HepG2 (cell line): ENCODE measurements around the gene NOCT. TPM values are rescaled to one million over a fixed set of nuclear protein-coding genes. Genes with fewer than 3 reads are reported as not detected.

Source experiments
- AGO2 ChIP-seq: fragments of 200-400 bp; formaldehyde crosslinking; optimal IDR thresholded peaks from 2 replicates; pipeline ENCODE3; 2017; ENCODE audit warnings: mild to moderate bottlenecking, low read depth, low read length, moderate library complexity
- FOXK2 ChIP-seq: fragments of 450-650 bp; IDR thresholded peaks from 2 replicates; pipeline ENCODE4 v1.6.1; 2016
- NFATC3 ChIP-seq: sonication (generic); formaldehyde crosslinking; IDR thresholded peaks from 2 replicates; pipeline ENCODE4 v1.5.1; 2020; ENCODE audit warnings: mild to moderate bottlenecking, missing genetic modification reagents
- NPAS2 ChIP-seq: sonication (generic); formaldehyde crosslinking; IDR thresholded peaks from 2 replicates; pipeline ENCODE4 v1.8.0; 2022; ENCODE audit warnings: mild to moderate bottlenecking, missing genetic modification reagents, borderline replicate concordance
- PITX1 ChIP-seq: sonication (generic); formaldehyde crosslinking; IDR thresholded peaks from 2 replicates; pipeline ENCODE4 v1.5.1; 2020; ENCODE audit warnings: mild to moderate bottlenecking, missing genetic modification reagents
- RBAK ChIP-seq: sonication (generic); formaldehyde crosslinking; IDR thresholded peaks from 2 replicates; pipeline ENCODE4 v1.5.1; 2020; ENCODE audit warnings: mild to moderate bottlenecking, missing genetic modification reagents
- SP2 ChIP-seq: sonication (generic); formaldehyde crosslinking; IDR thresholded peaks from 2 replicates; pipeline ENCODE4 v1.5.1; 2020; ENCODE audit warnings: mild to moderate bottlenecking, missing genetic modification reagents
- ZBTB44 ChIP-seq: sonication (generic); formaldehyde crosslinking; IDR thresholded peaks from 2 replicates; pipeline ENCODE4 v1.4.0; 2020; ENCODE audit warnings: missing genetic modification reagents
- ZFY ChIP-seq: sonication (generic); formaldehyde crosslinking; IDR thresholded peaks from 2 replicates; pipeline ENCODE4 v1.4.0; 2020; ENCODE audit warnings: missing genetic modification reagents
- ZNF205 ChIP-seq: IDR thresholded peaks from 2 replicates; pipeline ENCODE4 v1.6.1; 2018; ENCODE audit warnings: missing biosample characterization, missing genetic modification reagents
- ZNF296 ChIP-seq: sonication (generic); formaldehyde crosslinking; conservative IDR thresholded peaks from 2 replicates; pipeline ENCODE4 v1.5.0; 2020; ENCODE audit warnings: mild to moderate bottlenecking, missing genetic modification reagents
- ZNF441 ChIP-seq: sonication (generic); formaldehyde crosslinking; IDR thresholded peaks from 2 replicates; pipeline ENCODE4 v1.7.0; 2021; ENCODE audit warnings: missing genetic modification reagents, borderline replicate concordance
- ZNF512B ChIP-seq: sonication (generic); formaldehyde crosslinking; IDR thresholded peaks from 2 replicates; pipeline ENCODE4 v1.5.1; 2020; ENCODE audit warnings: missing genetic modification reagents, mild to moderate bottlenecking, borderline replicate concordance
- ZNF605 ChIP-seq: sonication (generic); formaldehyde crosslinking; IDR thresholded peaks from 2 replicates; pipeline ENCODE4 v1.8.0; 2022; ENCODE audit warnings: mild to moderate bottlenecking, missing genetic modification reagents
- ZNF619 ChIP-seq: sonication (generic); formaldehyde crosslinking; IDR thresholded peaks from 2 replicates; pipeline ENCODE4 v1.4.0; 2020; ENCODE audit warnings: mild to moderate bottlenecking, missing genetic modification reagents
- polyA plus RNA-seq, 8 experiments: library from polyadenylated mRNA; depleted of rRNA in 3 of 8; stranded (reverse) in 7 of 8; unstranded in 1 of 8; fragments of >200 nt; fragmentation: Illumina TruSeq in 4 of 8; extraction: Trizol in 4 of 8; gene quantifications; 2 replicates each; pipeline versions ENCODE4 v1.2.1 to v1.2.3, GENCODE V29; 2011 to 2016; ENCODE audit warnings: low read depth in 4 of 8, missing spikeins in 1 of 8, mixed read lengths in 1 of 8; ENCODE audit not compliant: insufficient read depth in 1 of 8
- total RNA-seq, 5 experiments: library from RNA; depleted of rRNA; stranded (reverse); fragments of >200 nt; fragmentation: Illumina TruSeq; extraction: Trizol; gene quantifications; 2 replicates each; pipeline ENCODE4 v1.2.3, GENCODE V29; 2016; ENCODE audit warnings: low read depth in 1 of 5
- TF ChIP-seq, protein P1 (sequence below): sonication (generic); formaldehyde crosslinking; IDR thresholded peaks from 2 replicates; pipeline ENCODE4 v1.4.0; 2020; ENCODE audit warnings: missing genetic modification reagents

Gene NOCT
- total and polyA plus RNA-seq, 2 of the 13 experiments (the other 11 are each of a cell fraction or from before 2014, with no cell fraction given): 3.6 to 13.1 TPM

DNA sequence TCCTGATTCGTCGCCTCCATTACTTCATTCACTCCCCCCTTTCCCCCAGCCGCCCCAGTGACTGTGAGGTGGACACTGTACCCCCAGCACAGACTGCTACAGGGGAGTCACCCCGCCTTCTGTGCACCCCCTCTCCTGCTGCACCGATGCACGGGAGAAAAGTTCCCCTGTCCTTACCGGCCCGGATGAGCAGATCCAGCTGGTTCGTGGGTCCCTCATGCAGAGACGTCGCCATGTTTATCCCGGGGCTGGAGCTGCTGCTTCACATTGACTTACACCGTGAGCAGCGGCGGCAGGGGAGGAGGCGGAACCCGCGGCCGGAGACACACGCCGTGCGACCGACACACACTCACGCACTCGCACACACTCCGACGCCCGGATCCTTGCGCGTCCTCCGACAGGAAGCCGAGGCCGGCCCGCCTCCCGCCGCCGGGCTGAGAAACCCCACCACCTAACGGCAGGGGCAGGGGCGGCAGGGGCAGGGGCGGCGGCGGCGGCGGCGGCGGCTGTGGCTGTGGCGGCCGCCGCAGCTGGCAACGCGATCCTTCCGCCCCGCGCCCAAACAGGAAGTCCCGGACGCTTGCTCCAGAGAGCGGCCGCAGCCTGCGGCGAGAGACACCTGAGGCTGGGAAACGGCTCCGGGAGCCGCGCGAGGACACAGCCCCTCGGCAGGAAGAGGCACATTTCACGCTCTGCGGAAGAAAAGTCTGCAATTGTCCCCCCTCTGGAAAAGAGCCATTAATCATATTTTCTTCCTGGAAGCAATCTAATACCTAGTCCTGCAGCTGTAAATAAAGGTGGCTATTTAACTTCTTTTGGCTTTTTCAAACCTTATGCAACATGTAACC lies 68.6 kb downstream of the NOCT start (continued):
- TF ChIP-seq ZNF512B (CRISPR knock-in tag) (no peak), PITX1 (CRISPR knock-in tag) (no peak), AGO2 (peak; percentile 72), ZNF205 (CRISPR knock-in tag) (peak; percentile 29; the same call in 1 of the 2 replicates), NFATC3 (CRISPR knock-in tag) (no peak), NPAS2 (CRISPR knock-in tag) (no peak), ZBTB44 (CRISPR knock-in tag) (no peak), ZFY (peak; percentile 45; the same call in 1 of the 2 replicates), ZNF619 (CRISPR knock-in tag) (no peak), ZNF605 (CRISPR knock-in tag) (no peak), RBAK (CRISPR knock-in tag) (no peak), FOXK2 (no peak; the same call in 1 of the 2 replicates), SP2 (CRISPR knock-in tag) (peak; percentile 77), ZNF296 (CRISPR knock-in tag) (no peak), ZNF441 (CRISPR knock-in tag) (peak; percentile 62; the same call in 1 of the 2 replicates)
- TF ChIP-seq, protein P1, sequence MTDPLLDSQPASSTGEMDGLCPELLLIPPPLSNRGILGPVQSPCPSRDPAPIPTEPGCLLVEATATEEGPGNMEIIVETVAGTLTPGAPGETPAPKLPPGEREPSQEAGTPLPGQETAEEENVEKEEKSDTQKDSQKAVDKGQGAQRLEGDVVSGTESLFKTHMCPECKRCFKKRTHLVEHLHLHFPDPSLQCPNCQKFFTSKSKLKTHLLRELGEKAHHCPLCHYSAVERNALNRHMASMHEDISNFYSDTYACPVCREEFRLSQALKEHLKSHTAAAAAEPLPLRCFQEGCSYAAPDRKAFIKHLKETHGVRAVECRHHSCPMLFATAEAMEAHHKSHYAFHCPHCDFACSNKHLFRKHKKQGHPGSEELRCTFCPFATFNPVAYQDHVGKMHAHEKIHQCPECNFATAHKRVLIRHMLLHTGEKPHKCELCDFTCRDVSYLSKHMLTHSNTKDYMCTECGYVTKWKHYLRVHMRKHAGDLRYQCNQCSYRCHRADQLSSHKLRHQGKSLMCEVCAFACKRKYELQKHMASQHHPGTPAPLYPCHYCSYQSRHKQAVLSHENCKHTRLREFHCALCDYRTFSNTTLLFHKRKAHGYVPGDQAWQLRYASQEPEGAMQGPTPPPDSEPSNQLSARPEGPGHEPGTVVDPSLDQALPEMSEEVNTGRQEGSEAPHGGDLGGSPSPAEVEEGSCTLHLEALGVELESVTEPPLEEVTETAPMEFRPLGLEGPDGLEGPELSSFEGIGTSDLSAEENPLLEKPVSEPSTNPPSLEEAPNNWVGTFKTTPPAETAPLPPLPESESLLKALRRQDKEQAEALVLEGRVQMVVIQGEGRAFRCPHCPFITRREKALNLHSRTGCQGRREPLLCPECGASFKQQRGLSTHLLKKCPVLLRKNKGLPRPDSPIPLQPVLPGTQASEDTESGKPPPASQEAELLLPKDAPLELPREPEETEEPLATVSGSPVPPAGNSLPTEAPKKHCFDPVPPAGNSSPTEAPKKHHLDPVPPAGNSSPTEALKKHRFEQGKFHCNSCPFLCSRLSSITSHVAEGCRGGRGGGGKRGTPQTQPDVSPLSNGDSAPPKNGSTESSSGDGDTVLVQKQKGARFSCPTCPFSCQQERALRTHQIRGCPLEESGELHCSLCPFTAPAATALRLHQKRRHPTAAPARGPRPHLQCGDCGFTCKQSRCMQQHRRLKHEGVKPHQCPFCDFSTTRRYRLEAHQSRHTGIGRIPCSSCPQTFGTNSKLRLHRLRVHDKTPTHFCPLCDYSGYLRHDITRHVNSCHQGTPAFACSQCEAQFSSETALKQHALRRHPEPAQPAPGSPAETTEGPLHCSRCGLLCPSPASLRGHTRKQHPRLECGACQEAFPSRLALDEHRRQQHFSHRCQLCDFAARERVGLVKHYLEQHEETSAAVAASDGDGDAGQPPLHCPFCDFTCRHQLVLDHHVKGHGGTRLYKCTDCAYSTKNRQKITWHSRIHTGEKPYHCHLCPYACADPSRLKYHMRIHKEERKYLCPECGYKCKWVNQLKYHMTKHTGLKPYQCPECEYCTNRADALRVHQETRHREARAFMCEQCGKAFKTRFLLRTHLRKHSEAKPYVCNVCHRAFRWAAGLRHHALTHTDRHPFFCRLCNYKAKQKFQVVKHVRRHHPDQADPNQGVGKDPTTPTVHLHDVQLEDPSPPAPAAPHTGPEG (CRISPR knock-in tag): peak; percentile 9; the same call in 1 of the 2 replicates
